GM12878 (cell line): ENCODE results near the gene ACOT6. TPM values are rescaled to one million over a fixed set of nuclear protein-coding genes. Genes with fewer than 3 reads are reported as not detected.
"Not testable (repeated sequence)": the region's sequence is repeated elsewhere in the genome, so short reads cannot be mapped to it uniquely, and the experiment has no call there.

Source experiments
- ATAC-seq: fragments of 200-7000 bp; cut with Tn5 transposase; 3 replicates; pipeline ENCODE4 v1.9.1; 2020; ENCODE audit warnings: mild to moderate bottlenecking, moderate library complexity
- BruUV-seq: library from RNA; stranded (reverse); fragments of 400-500 nt; replicated peaks from 2 replicates; lab custom pipeline; 2021; lab: Mats Ljungman, UMichigan
- CTCF ChIA-PET: fragments of 300-600 bp; sonication (Branson Sonifier 250); formaldehyde crosslinking; extraction: SDS; loops from one replicate; lab custom pipeline; 2021; ENCODE audit warnings: inconsistent platforms; lab: Yijun Ruan, JAX
- POLR2A ChIA-PET: fragments of 350-600 bp; formaldehyde crosslinking; extraction: SDS; loops from one replicate; lab custom pipeline; 2021; ENCODE audit warnings: inconsistent platforms; lab: Charles Lee
- RAD21 ChIA-PET: fragments of 300-600 bp; sonication (Branson Sonifier 250); formaldehyde crosslinking; loops from one replicate; lab custom pipeline; 2023; ENCODE audit warnings: antibody characterized with exemption; ENCODE audit not compliant: unreplicated experiment; lab: Charles Lee
- SMC1A ChIA-PET: fragments of 300-600 bp; sonication (Branson Sonifier 250); formaldehyde crosslinking; loops from one replicate; lab custom pipeline; 2023; ENCODE audit not compliant: unreplicated experiment, uncharacterized antibody; lab: Charles Lee
- DNase-seq: peaks from one replicate; pipeline ENCODE4 v3.0.0-alpha.2; 2011; ENCODE audit warnings: low read depth, low spot score
- FAIRE-seq: peaks from 3 replicates; lab custom pipeline; 2011; peaks lifted over from hg19 to GRCh38; lab: Jason Lieb, UNC
- H2AFZ ChIP-seq: 2 replicates; pipeline ENCODE4 v1.6.0; 2011; ENCODE audit warnings: low read depth, low read length, control low read depth; ENCODE audit not compliant: control insufficient read depth
- H3K27ac ChIP-seq: 2 replicates; pipeline ENCODE4 v1.5.1; 2011; ENCODE audit warnings: control low read depth; ENCODE audit not compliant: control insufficient read depth, insufficient read depth
- H3K27me3 ChIP-seq, 2 experiments: replicated peaks in 1 of 2; 2 replicates each; pipeline versions ENCODE4 v1.6.0 to v1.6.1; 2011; ENCODE audit warnings: low read length in 1 of 2; ENCODE audit not compliant: control insufficient read depth in 2 of 2, insufficient read depth in 2 of 2
- H3K36me3 ChIP-seq, 2 experiments: 2 replicates each; pipeline ENCODE4 v1.5.1; 2011; ENCODE audit warnings: low read length in 1 of 2; ENCODE audit not compliant: control insufficient read depth in 2 of 2, insufficient read depth in 2 of 2
- H3K4me1 ChIP-seq: 2 replicates; pipeline ENCODE4 v1.6.1; 2011; ENCODE audit warnings: mild to moderate bottlenecking, low read length, moderate library complexity, mixed read lengths; ENCODE audit not compliant: control insufficient read depth, insufficient read depth
- H3K4me2 ChIP-seq: 2 replicates; pipeline ENCODE4 v1.6.0; 2011; ENCODE audit warnings: control low read depth; ENCODE audit not compliant: control insufficient read depth, insufficient read depth
- H3K4me3 ChIP-seq: fragments of 200-600 bp; sonication (generic); 2 replicates; pipeline ENCODE4 v1.5.1; 2016
- H3K79me2 ChIP-seq: 2 replicates; pipeline ENCODE4 v1.6.0; 2011; ENCODE audit warnings: low read length; ENCODE audit not compliant: control insufficient read depth, insufficient read depth
- H3K9ac ChIP-seq: 2 replicates; pipeline ENCODE4 v1.8.0; 2011; ENCODE audit warnings: low read length, control low read depth, mixed read lengths; ENCODE audit not compliant: control insufficient read depth, insufficient read depth
- H3K9me3 ChIP-seq: replicated peaks from 3 replicates; pipeline ENCODE4 v1.5.1; 2011; ENCODE audit warnings: mild to moderate bottlenecking, low read length; ENCODE audit not compliant: control insufficient read depth, insufficient read depth
- H4K20me1 ChIP-seq: 2 replicates; pipeline ENCODE4 v1.6.0; 2011; ENCODE audit not compliant: control insufficient read depth, insufficient read depth
- BHLHE40 ChIP-seq, 2 experiments: fragments of 450-650 bp in 1 of 2; IDR thresholded peaks; 2 replicates each; pipeline ENCODE4 v1.6.1; 2011 to 2017; ENCODE audit warnings: low read depth in 2 of 2, borderline replicate concordance in 1 of 2, improper control_type of control experiment in 1 of 2, low read length in 1 of 2, mild to moderate bottlenecking in 1 of 2
- MTA2 ChIP-seq: fragments of 450-650 bp; IDR thresholded peaks from 2 replicates; pipeline ENCODE4 v1.6.1; 2016; ENCODE audit warnings: low read depth, mild to moderate bottlenecking, moderate library complexity
- NR2F1 ChIP-seq: fragments of 450-650 bp; conservative IDR thresholded peaks from 2 replicates; pipeline ENCODE4 v1.6.1; 2017; ENCODE audit warnings: mild to moderate bottlenecking
- RAD51 ChIP-seq: fragments of 450-650 bp; IDR thresholded peaks from 2 replicates; pipeline ENCODE4 v1.6.1; 2016; ENCODE audit warnings: moderate library complexity, mild to moderate bottlenecking, inconsistent platforms
- WGBS: methylation state at CpG from one replicate; pipeline ENCODE4 v1.1.6; 2016; ENCODE audit warnings: low lambda C conversion rate; ENCODE audit not compliant: insufficient replicate concordance, insufficient coverage; ENCODE audit errors: missing lambda C conversion rate; 5-methylcytosine and 5-hydroxymethylcytosine counted together
- in situ Hi-C: fragments of 300-500 bp; cut with MboI; formaldehyde crosslinking; loops from 9 replicates; pipeline ENCODE4 v1.14.3; 2018; ENCODE audit warnings: mixed read lengths
- intact Hi-C: fragments of 100-400 bp; cut with micrococcal nuclease; formaldehyde crosslinking; loops from one replicate; pipeline ENCODE4 v1.14.2; 2022; ENCODE audit not compliant: unreplicated experiment
- polyA plus RNA-seq, 11 experiments: library from polyadenylated mRNA; depleted of rRNA in 4 of 11; unstranded in 6 of 11; stranded (reverse) in 5 of 11; fragments of >200 nt; fragmentation: Nextera tagmentation in 4 of 11; fragmentation: Illumina TruSeq in 1 of 11; extraction: Ambion mirVana in 4 of 11; extraction: Trizol in 1 of 11; gene quantifications; 1 replicate in 1 of 11; 2 replicates in 10 of 11; pipeline versions ENCODE4 v1.2.1 to v1.2.3, GENCODE V29; 2011 to 2016; ENCODE audit warnings: inconsistent platforms in 2 of 11, missing spikeins in 2 of 11, low read depth in 1 of 11
- total RNA-seq, 4 experiments: library from RNA; depleted of rRNA in 3 of 4; stranded (reverse); fragments of >200 nt in 3 of 4; fragmentation: Illumina TruSeq in 1 of 4; extraction: Trizol in 1 of 4; gene quantifications; 2 replicates each; pipeline versions ENCODE4 v1.2.1 to v1.2.3, GENCODE V29; 2013 to 2021

ACOT6 gene
- total and polyA plus RNA-seq, 10 of the 15 experiments (the other 5 are each of a cell fraction or from before 2014, with no cell fraction given): not detected

DNA sequence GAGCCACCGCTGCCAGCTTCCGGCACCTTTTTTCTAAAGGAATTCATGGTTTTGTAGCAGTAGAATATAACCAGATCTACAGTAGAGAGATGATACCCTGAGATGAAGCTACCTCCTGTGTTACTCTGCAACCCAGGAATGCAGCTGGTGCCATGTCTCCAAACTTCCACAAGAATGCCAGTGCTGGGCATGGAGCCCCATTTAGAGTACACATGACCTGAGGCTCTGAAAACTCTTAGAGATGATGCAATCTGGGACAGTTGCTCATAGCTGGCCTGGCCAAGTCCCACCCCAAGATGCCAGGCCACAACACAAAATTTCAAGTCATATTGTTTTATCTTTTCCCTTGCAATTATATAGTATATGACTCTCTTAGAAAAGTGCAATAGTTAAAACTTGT, 35.1 kb upstream of the ACOT6 start:
- H2AFZ ChIP-seq, H3K9me3 ChIP-seq, RAD21 ChIA-PET, H3K4me3 ChIP-seq, H3K27me3 ChIP-seq, ATAC-seq, H3K36me3 ChIP-seq, FAIRE-seq, H3K4me1 ChIP-seq, H3K9ac ChIP-seq, BruUV-seq, H3K27ac ChIP-seq, intact Hi-C loops, POLR2A ChIA-PET, H4K20me1 ChIP-seq, H3K4me2 ChIP-seq, DNase-seq, in situ Hi-C loops, H3K79me2 ChIP-seq: not testable (repeated sequence)
- ChIA-PET CTCF (interaction anchor here (0.6 kb wide), 2 partner anchors 21 to 80 kb away, joined by 3 to 4 read pairs; no protein-coding TSS in a partner anchor), SMC1A (interaction anchor here (1.6 kb wide), 1 partner anchor 56 kb away, joined by 4 read pairs; no protein-coding TSS in a partner anchor)
- WGBS: 94% methylated on average over 2 of the region's 2 CpGs

DNA sequence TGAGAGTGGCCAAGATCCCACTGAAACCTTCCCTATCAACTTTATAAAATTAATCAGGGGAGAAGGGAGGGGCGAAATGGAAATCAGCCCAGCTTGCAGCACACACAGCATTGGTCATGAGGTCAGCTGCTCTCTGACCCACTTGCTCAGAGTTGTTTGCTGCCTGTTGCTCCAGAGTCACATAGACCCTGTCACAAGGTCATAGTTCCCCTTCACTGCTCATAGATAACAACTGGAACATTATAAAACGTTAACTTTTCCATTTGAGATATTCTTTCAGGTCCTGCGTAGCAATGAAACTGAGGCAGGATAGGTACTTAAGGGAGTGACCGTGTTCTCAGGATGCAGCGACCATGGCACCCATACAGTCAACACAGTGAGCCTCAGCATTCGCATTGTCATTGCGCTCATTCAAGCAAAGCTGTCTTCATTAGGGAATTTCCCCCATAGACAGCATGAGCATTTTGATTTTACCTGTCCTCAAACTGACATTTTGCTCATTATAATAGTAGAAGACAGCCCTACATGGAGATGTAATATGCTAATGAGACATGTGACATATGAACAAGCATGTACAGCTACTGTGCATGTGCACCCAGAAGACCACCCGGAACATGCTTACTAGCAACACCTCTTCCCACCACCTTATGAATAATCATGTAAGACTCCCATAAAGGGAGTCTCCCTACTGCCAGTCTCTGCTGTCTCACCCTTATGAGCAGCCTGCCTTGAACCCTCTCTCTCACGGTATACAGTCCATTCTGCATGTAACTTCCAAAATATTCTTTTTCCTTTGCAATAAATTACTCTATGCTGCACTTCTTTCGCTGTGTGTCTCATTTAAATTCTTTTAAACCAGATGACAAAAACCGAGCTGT, 30.0 kb upstream of the ACOT6 start:
- BruUV-seq, H3K4me1 ChIP-seq, H3K36me3 ChIP-seq, H4K20me1 ChIP-seq, H3K9ac ChIP-seq, H3K27me3 ChIP-seq, in situ Hi-C loops, H3K9me3 ChIP-seq, H2AFZ ChIP-seq, DNase-seq, H3K4me3 ChIP-seq, intact Hi-C loops, H3K27ac ChIP-seq, H3K79me2 ChIP-seq, H3K4me2 ChIP-seq: not testable (repeated sequence)
- FAIRE-seq (peak; percentile 99), ATAC-seq (peak; percentile 95)
- ChIA-PET POLR2A (interaction anchor here (0.6 kb wide), 1 partner anchor 109 kb away, joined by 3 read pairs; no protein-coding TSS in a partner anchor), RAD21 (interaction anchor here (0.7 to 1.7 kb wide), 2 partner anchors 51 to 74 kb away, joined by 4 read pairs; no protein-coding TSS in a partner anchor), CTCF (interaction anchor here (0.7 to 1.5 kb wide), 2 partner anchors 12 to 83 kb away, joined by 3 read pairs; no protein-coding TSS in a partner anchor), SMC1A (interaction anchor here (0.6 to 1.1 kb wide), 3 partner anchors 17 to 80 kb away, joined by 3 read pairs; no protein-coding TSS in a partner anchor)
- peak in 1 of 2 experiments; percentile 12; a peak in 1 of 4 replicates for TF ChIP-seq BHLHE40 (IDR thresholded peaks at IDR 0.05; ENCODE audit: borderline replicate concordance in 1 of 2, low read depth in 2 of 2, low read length in 1 of 2)
- 0 out of 2 replicates have a peak, but pooled peaks have one; percentile 25 for TF ChIP-seq RAD51
- TF ChIP-seq NR2F1: peak; percentile 62
- peak; percentile 22; the same call in 1 of the 2 replicates for TF ChIP-seq MTA2
- WGBS: 16% methylated on average over 10 of the region's 11 CpGs
